SHP77 (cell line): ENCODE measurements around the gene TRMT44.
A peak's percentile ranks its signal among the peaks of the same experiment; 100 is the strongest.
"Not testable (repeated sequence)": the region's sequence is repeated elsewhere in the genome, so short reads cannot be mapped to it uniquely, and the experiment has no call there.

Source experiments
- DNase-seq, 2 experiments: peaks; one replicate each; lab custom pipeline; 2025; lab: John Stamatoyannopoulos, UW

The TRMT44 gene

DNA sequence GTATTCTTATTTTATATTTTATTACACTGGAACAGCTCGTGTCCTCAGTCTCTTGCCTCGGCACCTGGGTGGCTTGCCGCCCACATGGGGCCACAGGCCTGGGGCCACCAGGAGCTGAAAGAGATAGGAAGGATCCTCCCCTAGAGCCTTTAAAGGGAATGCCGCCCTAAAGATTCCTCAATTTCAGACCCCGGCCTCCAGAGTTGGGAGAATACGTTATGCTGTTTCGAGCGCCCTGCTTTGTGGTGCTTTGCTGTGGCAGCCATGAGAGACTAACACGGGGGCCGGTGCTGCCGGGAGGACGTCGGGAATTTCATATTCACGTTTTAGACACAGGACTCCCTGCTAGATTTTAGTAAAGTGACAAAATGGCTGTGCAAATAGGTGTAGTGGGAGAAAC is 33.3 kb upstream of the TRMT44 start:
- DNase-seq, result no peak

- DNase-seq, result no peak
Observed at GRCh38 chr4:8407756-8408155, 32.8 kb upstream of the TRMT44 start.

- no peak for DNase-seq
Observed at GRCh38 chr4:8409264-8410065, 31.1 kb upstream of the TRMT44 start.

GRCh38 chr4:8410066-8410625 is 30.4 kb upstream of the TRMT44 start:
- DNase-seq, result no peak

GRCh38 chr4:8410641-8411271 is 29.8 kb upstream of the TRMT44 start:
- peak; percentile 22 to 37 for DNase-seq

- DNase-seq, result no peak
Observed at GRCh38 chr4:8411351-8412180, 29.0 kb upstream of the TRMT44 start.

- no peak for DNase-seq
Observed at GRCh38 chr4:8412288-8412687, 28.3 kb upstream of the TRMT44 start.

GRCh38 chr4:8414377-8414776 is 26.2 kb upstream of the TRMT44 start:
- DNase-seq, result no peak

GRCh38 chr4:8417071-8417614 is 23.4 kb upstream of the TRMT44 start:
- DNase-seq, result no peak

DNA sequence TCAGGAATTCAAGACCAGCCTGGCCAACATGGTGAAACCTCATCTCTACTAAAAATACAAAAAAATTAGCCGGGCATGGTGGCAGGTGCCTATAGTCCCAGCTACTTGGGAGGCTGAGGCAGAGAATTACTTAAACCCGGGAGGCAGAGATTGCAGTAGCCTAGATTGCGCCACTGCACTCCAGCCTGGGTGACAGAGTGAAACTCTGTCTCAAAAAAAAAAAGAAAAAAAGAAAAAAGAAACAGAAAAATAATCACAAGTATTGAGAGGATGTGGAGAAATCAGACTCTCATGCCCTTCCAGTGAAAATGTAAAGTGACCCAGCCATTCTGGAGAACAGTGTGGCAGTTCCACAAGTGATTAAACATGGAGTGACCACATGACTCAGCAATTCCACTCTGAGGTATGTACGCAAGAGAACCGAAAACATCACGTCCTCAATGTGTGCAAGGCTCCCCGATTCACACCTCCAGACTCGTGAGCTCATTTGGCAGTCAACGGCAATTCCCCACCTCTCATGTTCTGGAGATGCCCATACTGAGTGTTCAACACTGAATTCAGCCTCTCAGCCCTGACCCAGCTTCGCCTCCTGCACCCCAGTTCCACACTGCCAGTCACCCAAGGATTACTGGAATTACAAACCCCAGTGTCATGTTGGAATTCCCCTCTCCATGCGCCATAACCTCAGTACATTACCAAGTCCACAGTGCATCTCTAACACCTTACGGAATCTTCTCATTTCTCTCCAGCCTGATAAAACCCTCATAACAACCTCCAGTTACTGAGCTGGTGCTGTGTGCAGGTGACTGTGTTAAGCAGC is 21.1 kb upstream of the TRMT44 start:
- DNase-seq, result no peak

DNA sequence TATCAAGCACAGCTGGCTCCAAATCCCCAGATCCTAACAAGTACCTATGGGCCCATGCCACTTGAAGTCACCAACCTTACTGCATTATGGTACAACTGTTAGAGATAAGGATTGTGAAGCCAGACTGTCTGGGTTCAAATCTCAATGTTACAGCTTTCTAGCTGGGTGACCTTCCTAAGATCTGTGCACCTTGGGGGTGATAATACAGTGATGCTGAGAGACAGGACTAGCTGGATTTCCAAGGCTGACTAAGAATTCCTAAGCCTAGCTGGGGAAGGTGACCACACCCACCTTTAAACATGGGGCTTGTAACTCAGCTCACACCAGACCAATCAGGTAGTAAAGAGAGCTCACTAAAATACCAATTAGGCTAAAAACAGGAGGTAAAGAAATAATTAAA is 20.4 kb upstream of the TRMT44 start:
- DNase-seq, result not testable (repeated sequence)

DNA sequence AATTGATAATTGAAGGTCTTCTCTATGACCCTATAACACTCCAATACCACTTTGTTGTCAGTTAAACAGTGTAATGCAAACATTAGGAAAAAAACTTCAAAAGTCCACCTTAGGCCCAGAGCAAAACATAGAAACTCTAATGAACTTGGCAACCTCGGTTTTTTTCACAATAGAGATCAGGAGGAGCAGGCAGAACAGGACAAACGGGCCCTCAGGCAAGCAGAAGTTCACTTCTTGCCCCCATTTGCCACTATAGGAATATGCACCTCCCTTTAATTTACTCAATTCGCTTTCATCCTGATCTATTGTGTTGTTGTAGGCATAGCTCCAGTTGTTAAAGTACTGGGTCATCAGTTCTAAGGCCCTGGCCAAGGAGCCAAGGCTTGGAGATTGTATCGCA is 18.2 kb upstream of the TRMT44 start:
- no peak for DNase-seq

DNA sequence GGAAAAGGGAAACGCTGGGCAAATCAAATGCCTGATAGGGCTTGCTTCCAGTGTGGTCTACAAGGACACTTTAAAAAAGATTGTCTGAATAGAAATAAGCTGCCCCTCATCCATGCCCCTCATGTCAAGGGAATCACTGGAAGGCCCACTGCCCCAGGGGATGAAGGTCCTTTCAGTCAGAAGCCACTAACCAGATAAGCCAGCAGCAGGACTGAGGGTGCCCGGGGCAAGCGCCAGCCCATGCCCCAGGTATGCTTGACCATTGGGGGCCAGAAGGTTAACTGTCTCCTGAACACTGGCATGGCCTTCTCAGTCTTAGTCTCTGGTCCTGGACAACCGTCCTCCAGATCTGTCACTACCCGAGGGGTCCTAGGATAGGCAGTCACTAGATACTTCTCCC is 17.8 kb upstream of the TRMT44 start:
- no peak for DNase-seq

GRCh38 chr4:8427262-8427661 is 13.3 kb upstream of the TRMT44 start:
- DNase-seq, result no peak

- no peak for DNase-seq
Observed at GRCh38 chr4:8427761-8428287, 12.8 kb upstream of the TRMT44 start.

DNA sequence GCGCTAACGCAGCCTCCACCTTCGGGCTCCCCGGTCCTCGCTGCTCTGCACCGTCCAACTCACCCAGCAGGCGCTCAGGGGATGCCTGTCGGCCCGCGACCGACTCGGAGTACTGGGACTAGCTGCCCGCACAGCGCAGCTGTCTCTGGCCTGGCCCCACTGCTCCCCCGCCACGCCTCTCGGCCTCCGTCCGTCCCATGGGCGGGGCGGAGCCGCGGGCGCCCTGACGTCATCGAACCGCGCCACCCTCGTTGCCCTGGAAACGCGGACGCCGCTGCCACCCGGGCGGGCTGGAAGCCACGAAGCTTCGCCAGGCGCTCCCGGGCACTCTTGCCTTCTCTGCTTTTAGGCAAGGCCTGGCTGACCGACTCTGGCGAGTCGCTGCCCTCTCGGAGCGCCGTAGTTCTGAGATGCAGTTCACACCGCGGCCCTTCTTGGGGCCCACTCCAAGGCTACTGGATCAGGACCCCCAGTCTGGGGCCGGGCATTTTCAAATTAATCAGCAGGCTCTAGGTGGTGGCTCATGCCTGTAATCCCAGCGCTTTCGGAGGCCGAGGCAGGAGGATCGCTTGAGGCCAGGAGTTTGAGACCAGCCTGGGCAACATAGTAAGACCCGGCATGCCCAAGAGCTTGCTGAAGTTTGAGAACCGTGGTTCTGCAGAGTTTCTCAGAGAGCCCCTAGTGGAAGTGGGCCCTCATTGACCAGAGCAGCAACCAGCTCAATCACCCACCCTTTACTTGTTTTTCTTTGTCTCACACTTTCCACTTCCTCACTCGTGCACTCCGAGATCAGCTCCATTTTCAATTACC is 12.1 kb upstream of the TRMT44 start:
- DNase-seq, result peak; percentile 54 to 59

DNA sequence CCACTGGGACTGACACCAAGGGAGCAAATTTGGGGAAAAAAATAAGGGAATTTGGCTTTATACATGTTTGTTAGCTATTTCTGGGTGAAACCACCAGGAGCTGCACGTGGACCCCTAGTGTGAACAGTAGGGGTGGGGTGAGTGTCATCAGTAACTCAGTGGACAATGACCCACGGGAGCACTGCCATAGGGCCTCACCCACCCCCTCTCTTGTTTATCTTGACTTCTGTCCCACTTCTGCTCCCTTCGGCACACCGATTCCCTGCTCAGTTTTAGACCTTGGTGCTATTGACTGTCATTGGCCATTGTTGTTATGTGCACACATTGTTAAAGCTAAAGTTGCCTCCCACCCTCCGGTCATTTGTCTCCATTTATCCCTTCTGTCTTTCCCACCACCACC is 9.0 kb upstream of the TRMT44 start:
- DNase-seq, result no peak

DNA sequence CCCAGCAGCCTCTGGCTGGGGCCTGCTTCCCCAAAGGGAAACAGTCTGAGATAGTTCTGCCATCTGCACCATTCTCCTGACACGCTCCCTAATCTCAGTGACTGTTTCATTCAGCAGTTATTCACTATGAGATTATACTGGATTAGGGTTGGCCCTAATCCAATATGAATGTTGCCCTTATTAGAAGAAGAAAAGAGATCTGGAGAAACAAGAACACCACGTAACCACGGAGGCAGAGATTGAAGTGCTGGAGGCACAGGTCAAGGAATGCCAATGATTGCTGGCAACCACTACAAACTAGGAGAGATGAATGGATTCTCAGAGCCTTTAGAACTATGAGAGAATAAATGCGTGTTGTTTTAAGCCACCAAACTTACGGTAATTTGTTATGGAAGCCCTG is 7.4 kb upstream of the TRMT44 start:
- no peak for DNase-seq

DNA sequence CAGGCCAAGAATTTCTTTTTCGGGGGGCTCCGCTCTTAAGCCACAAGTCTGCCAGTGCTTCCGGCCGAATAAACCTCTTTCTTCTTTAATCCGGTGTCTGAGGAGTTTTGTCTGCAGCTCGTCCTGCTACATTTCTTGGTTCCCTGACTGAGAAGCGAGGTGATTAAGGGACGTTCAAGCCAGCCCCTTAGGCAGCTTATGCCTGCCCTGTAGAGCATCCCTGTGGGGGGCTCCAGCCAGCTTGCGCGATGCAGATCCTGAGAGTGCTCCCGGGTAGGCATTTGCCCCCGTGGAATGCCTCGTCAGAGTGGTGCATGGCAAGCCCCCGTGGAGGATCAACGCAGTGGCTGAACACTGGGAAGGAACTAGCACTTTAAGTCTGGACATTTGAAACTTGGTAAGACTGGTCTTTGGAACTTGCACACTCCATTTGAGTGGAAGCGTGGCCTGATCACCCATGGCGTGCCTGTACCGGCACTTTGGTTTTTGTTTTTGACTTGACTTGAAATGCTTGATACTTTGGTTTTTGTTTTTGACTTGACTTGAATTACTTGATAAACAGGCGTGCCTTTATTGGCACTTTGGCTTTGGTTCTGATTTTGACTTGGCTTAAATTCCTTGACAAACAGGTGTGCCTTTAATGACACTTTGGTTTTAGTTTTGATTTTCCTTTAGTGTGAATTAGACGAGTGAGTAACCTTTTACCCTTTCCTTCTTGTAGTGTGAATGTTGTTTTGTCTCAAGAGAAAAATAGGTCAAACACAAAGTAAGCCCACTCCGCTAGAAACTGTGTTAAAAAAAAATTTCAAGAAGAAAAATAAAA is 6.1 kb upstream of the TRMT44 start:
- no peak for DNase-seq
